SU-DHL-6 (cell line): Measurements from ENCODE around the gene GPR82.
A peak's percentile ranks its signal among the peaks of the same experiment; 100 is the strongest.
"Not testable (repeated sequence)": the region's sequence is repeated elsewhere in the genome, so short reads cannot be mapped to it uniquely, and the experiment has no call there.

ENCODE experiments used
- H2AFZ ChIP-seq: fragments of 200-600 bp; sonication (generic); 2 replicates; pipeline ENCODE4 v1.6.1; 2014; ENCODE audit warnings: low read depth, mild to moderate bottlenecking, moderate library complexity, mixed read lengths, antibody characterized with exemption, low read length; ENCODE audit not compliant: severe bottlenecking
- H3F3A ChIP-seq: fragments of 200-600 bp; shearing (Covaris generic); 2 replicates; pipeline ENCODE4 v1.6.0; 2016; ENCODE audit warnings: antibody characterized with exemption, mild to moderate bottlenecking; ENCODE audit not compliant: insufficient read depth
- H3K27ac ChIP-seq: fragments of 200-600 bp; sonication (generic); 2 replicates; pipeline ENCODE4 v1.5.1; 2016; ENCODE audit warnings: low read depth, mild to moderate bottlenecking, low read length, moderate library complexity, mixed read lengths
- H3K27me3 ChIP-seq: fragments of 200-600 bp; sonication (generic), shearing (Covaris generic); 2 replicates; pipeline ENCODE4 v1.6.0; 2014; ENCODE audit warnings: mild to moderate bottlenecking, low read length
- H3K36me3 ChIP-seq: fragments of 200-600 bp; sonication (generic); 2 replicates; pipeline ENCODE4 v1.6.1; 2014; ENCODE audit warnings: mild to moderate bottlenecking, low read length, mixed read lengths
- H3K4me2 ChIP-seq: fragments of 300-600, 200-600 bp; shearing (Covaris generic), sonication (generic); 2 replicates; pipeline ENCODE4 v1.6.0; 2014; ENCODE audit warnings: low read length, low read depth, mild to moderate bottlenecking; ENCODE audit not compliant: poor library complexity, severe bottlenecking
- H3K4me3 ChIP-seq: fragments of 200-600 bp; sonication (generic); 2 replicates; pipeline ENCODE4 v1.5.1; 2014; ENCODE audit warnings: antibody characterized with exemption, low read length, mild to moderate bottlenecking, mixed read lengths; ENCODE audit not compliant: insufficient read depth, poor library complexity, severe bottlenecking
- H3K79me2 ChIP-seq: fragments of 200-600 bp; sonication (generic); 2 replicates; pipeline ENCODE4 v1.6.1; 2014; ENCODE audit warnings: mild to moderate bottlenecking, low read length, moderate library complexity; ENCODE audit not compliant: insufficient read depth
- H3K9ac ChIP-seq: fragments of 200-600 bp; sonication (generic); 2 replicates; pipeline ENCODE4 v1.7.0; 2014; ENCODE audit warnings: mild to moderate bottlenecking, low read length
- H3K9me2 ChIP-seq: fragments of 200-600 bp; sonication (generic); replicated peaks from 2 replicates; pipeline ENCODE4 v1.6.1; 2014; ENCODE audit warnings: low read length; ENCODE audit not compliant: insufficient read depth
- H3K9me3 ChIP-seq: fragments of 200-600 bp; sonication (generic); 2 replicates; pipeline ENCODE4 v1.6.1; 2014; ENCODE audit warnings: low read length, mixed read lengths; ENCODE audit not compliant: insufficient read depth
- H4K20me1 ChIP-seq: fragments of 200-600 bp; sonication (generic); 2 replicates; pipeline ENCODE4 v1.6.1; 2014; ENCODE audit warnings: low read depth, mild to moderate bottlenecking, antibody characterized with exemption, low read length, moderate library complexity, mixed read lengths
- EZH2phosphoT487 ChIP-seq: fragments of 200-600 bp; sonication (generic), shearing (Covaris generic); conservative IDR thresholded peaks from 2 replicates; pipeline ENCODE4 v1.6.1; 2018; ENCODE audit warnings: mild to moderate bottlenecking, antibody characterized with exemption, low read length, moderate library complexity, mixed read lengths
- TF ChIP-seq, protein P1 (sequence below): fragments of 200-600 bp; sonication (generic); IDR thresholded peaks from one replicate; pipeline ENCODE4 v1.5.1; 2017; ENCODE audit warnings: antibody characterized with exemption, mild to moderate bottlenecking, low read length, moderate library complexity; ENCODE audit not compliant: insufficient read depth, poor library complexity, severe bottlenecking

Gene GPR82

DNA sequence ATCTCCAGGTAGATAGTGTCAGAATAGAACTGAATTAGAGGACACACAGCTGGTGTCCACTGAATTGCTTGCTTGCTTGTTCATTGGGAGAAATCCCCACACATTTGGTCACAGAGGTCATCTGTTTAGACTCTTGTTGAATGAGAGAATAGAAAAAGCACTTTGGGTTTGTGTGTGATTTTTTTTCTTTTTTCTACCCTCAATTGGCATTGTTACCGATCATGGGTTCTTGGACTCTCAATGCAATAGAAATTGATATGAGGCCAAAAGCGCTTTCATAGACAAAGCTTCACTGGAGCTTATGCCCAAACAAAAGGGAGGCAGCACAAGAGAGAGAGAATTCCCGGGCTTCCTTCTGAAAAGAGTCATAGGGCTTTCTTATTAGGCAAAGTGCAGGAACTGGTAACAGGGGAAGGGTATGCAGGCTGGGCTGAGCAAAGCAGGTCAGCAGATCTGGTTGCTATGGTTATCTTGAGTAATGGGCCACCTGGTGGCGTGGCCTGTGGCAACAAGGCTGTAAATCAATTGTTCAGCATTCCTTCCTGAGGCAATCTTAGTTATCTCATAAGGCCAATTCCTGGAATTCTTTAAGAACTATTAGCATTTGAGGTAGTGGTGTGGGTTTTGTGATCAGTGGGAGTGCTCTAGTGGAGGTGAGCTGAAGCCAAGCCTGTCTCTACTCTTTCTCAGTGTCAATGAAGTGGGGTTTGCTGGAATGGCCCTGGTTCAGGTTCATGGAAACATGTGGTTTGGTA is 5.3 kb upstream of the GPR82 start:
- H3K27me3 ChIP-seq: no peaks in the 10 kb centered on the region
- H3K4me2 ChIP-seq: no peak overlapping the region
- H3K9me3 ChIP-seq: no peaks in the 10 kb centered on the region; the same call in 1 of the 2 replicates
- H3K4me3 ChIP-seq: no peak overlapping the region
- H3F3A ChIP-seq: no peaks in the 10 kb centered on the region
- H3K36me3 ChIP-seq: no peaks in the 10 kb centered on the region
- H3K79me2 ChIP-seq: no peaks in the 10 kb centered on the region; the same call in 1 of the 2 replicates
- TF ChIP-seq, protein P1, sequence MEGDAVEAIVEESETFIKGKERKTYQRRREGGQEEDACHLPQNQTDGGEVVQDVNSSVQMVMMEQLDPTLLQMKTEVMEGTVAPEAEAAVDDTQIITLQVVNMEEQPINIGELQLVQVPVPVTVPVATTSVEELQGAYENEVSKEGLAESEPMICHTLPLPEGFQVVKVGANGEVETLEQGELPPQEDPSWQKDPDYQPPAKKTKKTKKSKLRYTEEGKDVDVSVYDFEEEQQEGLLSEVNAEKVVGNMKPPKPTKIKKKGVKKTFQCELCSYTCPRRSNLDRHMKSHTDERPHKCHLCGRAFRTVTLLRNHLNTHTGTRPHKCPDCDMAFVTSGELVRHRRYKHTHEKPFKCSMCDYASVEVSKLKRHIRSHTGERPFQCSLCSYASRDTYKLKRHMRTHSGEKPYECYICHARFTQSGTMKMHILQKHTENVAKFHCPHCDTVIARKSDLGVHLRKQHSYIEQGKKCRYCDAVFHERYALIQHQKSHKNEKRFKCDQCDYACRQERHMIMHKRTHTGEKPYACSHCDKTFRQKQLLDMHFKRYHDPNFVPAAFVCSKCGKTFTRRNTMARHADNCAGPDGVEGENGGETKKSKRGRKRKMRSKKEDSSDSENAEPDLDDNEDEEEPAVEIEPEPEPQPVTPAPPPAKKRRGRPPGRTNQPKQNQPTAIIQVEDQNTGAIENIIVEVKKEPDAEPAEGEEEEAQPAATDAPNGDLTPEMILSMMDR: no peak
- TF ChIP-seq EZH2phosphoT487: no peak
- H4K20me1 ChIP-seq: no peaks in the 10 kb centered on the region
- no peak overlapping the region for H2AFZ ChIP-seq
- no peaks in the 10 kb centered on the region for H3K9me2 ChIP-seq
- H3K9ac ChIP-seq: no peak overlapping the region
- 0 out of 2 replicates have a peak overlapping the region, but pooled peaks have one; percentile 6 for H3K27ac ChIP-seq

DNA sequence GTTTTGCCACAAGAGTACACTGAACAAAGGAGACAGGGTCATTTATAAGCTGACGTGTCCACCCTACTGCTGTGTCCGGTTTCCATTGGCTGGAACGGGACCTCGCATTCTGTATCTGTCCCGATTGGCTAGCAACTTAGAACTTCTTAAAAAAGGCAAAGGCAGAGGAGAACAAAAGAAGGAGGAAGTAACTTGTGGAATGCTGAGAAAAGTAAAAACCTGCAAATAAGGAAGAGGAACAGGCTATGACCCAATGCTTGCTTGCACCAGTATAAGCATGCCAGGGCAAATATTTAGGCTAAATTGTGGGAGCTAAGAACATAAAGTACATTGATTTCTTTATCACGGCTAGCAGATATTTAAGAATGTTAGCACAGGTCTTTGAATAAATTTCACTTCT is 4.4 kb upstream of the GPR82 start:
- H4K20me1 ChIP-seq, H3K36me3 ChIP-seq, H3K4me3 ChIP-seq, H2AFZ ChIP-seq, H3K27me3 ChIP-seq, H3K79me2 ChIP-seq, H3F3A ChIP-seq, H3K9me2 ChIP-seq, H3K9me3 ChIP-seq: not testable (repeated sequence)
- H3K9ac ChIP-seq: peak overlapping the region; percentile 46; the same call in 1 of the 2 replicates
- peak overlapping the region; percentile 96 for H3K27ac ChIP-seq
- peak overlapping the region; percentile 51 for H3K4me2 ChIP-seq

DNA sequence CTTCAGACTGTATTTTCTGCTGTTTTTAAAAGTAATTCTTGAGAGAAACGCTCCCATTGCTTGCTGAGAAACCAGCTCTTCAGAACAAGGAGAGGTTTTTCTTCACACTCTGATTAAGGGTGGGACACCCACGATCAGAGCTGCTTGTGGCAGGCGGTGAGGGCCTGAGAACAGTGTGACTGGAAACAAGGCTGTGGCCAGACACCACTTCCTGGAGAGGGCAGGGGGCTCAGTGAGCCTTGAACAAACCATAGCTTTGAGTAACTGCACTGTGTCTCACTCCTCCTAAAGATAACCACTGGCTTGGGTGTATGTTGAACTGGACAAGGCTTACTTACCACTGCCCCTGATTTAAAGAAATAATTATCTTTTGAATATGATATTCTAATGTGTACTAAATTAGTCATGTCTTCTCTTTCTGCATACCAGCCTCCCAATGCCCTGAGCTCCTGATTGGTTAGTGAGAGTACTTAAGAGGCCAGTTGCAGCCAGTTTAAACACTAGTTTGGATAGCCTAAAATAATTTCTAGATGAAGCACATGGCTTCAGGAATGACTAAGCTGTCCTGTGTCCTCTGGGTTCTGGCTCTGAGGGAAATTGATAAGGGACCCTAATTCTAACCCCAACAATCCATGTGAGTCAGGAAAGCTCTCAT is 3.7 kb upstream of the GPR82 start:
- Histone ChIP-seq H3K4me3 (no peak overlapping the region), H3K27ac (peak overlapping the region; percentile 96)

More for the DNA sequence above, 3.7 kb upstream of the GPR82 start:
- no peaks in the 10 kb centered on the region for H4K20me1 ChIP-seq
- H3K4me2 ChIP-seq: peak overlapping the region; percentile 51
- no peak for TF ChIP-seq EZH2phosphoT487
- TF ChIP-seq, protein P1: no peak
- no peaks in the 10 kb centered on the region for H3K36me3 ChIP-seq
- H3K9me2 ChIP-seq: no peaks in the 10 kb centered on the region
- H3K9me3 ChIP-seq: no peaks in the 10 kb centered on the region; the same call in 1 of the 2 replicates
- peak overlapping the region; percentile 46 for H3K9ac ChIP-seq
- no peaks in the 10 kb centered on the region for H3K27me3 ChIP-seq
- peaks cover 14% of the 10 kb centered on the region; the same call in 1 of the 2 replicates for H3F3A ChIP-seq
- no peak overlapping the region for H2AFZ ChIP-seq
- peaks cover 14% of the 10 kb centered on the region; the same call in 1 of the 2 replicates for H3K79me2 ChIP-seq
